Measurements from ENCODE around the gene HES4. TPM values are rescaled to one million over a fixed set of nuclear protein-coding genes. Genes with fewer than 3 reads are reported as not detected.
"Not testable (repeated sequence)": the region's sequence is repeated elsewhere in the genome, so short reads cannot be mapped to it uniquely, and the experiment has no call there.

The HES4 gene
- polyA plus RNA-seq, 5 donors = 4.9 to 17.7 (median 5.7) TPM

DNA sequence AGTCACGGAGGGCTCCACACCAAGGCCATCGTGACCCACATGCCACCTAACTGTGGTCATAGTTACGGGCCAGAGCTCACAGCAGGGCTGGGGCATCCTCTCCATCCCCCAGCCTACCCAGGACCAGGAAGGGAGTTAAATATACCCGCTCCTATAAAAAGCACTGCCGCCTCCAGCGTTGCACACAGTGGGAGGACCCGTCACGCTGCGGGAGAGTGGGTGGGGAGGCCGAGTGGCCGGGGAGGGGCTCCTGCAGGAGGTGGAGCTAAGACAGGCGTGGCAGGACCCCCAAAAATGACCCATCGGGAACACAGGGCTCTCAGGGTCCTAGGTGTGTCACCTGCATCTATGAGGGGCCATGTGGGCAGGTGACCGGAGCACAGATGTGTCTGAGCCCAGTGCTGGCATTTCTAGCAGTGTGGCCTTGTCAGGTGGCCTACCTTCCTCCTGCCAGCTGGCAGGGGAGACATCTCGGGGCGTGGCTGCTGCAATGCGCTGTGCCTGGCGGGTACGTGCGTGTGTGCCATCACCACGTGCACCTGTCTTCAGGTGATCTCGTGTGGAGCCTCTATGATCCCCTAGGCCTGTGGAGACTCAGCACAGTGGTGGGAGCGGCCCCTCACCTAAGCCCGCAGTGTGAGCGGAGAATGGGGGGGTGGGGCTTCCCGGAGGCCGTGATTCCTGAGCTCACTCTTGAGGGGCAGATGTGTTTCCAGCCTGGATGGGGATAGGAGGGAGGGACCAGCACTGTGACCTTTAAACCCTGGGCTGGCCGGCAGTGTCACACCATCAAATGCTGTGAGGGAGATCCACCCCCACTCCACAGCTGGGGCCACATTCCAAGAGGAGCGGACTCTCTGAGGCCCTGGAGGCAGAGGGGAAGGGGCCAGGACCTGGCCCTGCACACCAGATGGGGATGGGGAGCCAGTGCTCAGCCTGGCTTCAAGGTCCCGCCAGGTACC, 37.8 kb upstream of the HES4 start:
- DNase-seq = no peak

GRCh38 chr1:1035291-1035943, 35.5 kb upstream of the HES4 start:
- no peak for DNase-seq

DNA sequence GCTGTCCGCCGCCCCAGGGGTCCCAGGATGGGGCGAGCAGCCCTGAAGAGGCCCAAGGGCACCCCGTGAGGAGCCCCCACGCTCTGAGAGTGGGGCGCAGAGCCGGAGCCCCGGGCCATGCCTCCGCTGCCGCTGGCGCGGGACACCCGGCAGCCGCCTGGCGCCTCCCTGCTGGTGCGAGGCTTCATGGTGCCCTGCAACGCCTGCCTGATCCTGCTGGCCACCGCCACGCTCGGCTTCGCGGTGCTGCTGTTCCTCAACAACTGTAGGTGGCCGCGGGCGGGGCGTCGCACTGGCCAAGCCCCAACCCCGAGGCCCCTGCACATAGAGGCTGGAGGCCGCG, 34.5 kb upstream of the HES4 start:
- DNase-seq = no peak

GRCh38 chr1:1033731-1034438, 34.0 kb upstream of the HES4 start:
- DNase-seq = no peak

DNA sequence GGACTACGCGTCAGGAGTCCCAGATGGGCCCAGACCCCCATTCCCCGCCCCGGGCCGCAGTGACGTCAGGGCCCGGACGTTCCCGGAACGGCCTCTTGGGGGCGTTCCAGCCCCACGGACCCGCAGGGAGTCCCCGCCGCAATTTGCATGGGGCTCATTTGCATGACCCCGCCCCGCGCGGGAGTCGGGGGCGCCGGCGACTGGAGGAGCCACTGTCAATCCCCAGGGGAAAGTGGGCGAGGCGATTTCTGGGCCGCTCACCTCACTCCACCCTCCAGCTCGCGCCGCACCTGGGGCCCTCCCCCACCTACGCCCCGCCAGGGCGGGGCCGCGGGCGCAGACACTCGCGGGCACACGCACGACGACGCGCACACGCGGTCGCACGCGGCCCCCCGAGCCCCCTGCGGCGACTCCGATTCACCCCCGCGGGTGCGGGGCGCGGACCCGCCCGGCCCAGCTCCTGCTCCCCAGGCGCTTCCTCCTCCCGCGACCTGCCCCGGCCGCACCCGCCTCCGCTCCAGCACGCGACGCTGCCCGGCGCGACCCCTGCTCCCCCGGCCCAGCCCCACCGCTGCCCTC, 33.2 kb upstream of the HES4 start:
- peak; percentile 80 to 83 for DNase-seq

DNA sequence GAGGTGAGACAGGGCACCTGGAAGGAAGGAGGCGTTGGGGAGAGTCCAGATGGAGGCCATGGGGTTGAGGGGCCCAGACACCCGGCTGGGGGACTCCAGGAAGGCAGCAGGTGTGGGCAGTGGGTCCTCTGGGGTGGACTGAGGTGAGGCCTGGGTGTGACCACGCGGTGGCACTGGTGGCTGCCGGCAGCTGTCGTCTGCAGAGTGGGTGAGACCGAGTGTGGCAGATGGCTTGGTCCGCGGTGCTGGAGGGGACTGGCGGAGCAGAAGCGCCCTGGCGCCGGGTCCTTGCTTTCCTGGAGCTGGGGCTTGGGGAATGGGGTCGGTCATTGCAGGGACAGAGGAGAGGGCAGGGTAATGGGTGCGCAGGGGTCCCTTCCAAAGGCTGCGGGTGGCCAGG, 32.5 kb upstream of the HES4 start:
- no peak for DNase-seq

- DNase-seq = no peak
Measured at GRCh38 chr1:1031659-1032235, 31.9 kb upstream of the HES4 start.

- DNase-seq = not testable (repeated sequence)
Measured at GRCh38 chr1:1030867-1031658, 31.2 kb upstream of the HES4 start.

DNA sequence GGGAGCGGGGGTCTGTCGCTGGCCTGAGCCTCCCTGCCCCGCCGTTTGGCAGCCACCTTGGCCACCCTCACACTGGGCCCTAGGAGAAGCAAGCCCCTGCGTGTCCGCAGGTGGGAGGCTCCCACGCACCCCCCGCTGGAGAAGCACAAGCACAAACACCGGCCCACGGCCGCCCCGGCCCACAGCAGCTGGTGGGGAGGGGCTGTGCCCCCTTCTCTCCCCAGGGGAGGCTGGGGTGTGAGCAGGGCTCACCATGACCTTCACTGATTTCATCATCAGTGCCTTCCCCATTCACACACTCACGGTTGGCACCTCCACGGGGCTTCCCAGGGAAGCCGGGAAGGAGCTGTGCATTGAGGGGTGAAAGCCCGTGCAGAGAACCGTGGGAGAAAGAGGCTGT, 27.9 kb upstream of the HES4 start:
- no peak for DNase-seq

DNA sequence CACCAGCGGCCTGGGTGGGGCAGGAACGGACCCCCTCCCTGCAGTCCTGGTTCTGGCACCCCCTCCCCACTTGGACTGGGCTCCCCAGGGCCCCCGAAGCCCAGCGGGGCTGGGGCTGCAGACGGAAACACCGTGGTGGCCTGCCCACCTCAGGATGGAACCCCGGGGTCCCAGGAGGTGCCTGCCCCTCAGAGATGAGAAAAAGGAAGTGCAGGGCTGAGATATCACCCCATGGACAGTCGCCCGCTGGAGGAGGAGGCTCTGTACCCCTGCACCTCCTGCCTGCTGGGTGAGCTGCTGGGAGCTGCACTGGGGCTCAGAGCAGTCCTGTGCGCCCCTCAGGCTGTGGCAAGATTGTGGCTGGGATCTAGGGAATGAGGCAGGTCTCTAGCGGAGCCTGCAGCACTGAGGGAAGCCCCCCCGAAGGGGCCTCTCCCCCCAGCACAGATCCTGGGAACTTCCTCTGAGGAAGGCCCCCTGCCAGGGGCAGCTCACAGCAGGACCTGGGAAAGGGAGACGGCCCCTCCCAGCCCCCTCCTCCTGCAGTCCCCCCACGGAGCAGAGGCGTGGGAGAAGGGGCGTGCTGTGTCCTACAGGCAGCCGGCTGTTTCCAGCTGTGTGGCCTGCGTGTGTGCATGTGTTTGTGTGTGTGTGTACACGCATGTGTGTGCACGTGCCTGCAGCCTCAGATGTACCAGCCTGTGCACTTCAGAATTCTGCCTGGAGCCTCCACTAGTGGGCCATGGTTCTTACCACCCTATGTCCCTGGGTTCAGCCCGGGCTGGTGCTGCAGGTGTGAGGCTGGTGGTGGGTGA, 26.9 kb upstream of the HES4 start:
- no peak for DNase-seq

DNA sequence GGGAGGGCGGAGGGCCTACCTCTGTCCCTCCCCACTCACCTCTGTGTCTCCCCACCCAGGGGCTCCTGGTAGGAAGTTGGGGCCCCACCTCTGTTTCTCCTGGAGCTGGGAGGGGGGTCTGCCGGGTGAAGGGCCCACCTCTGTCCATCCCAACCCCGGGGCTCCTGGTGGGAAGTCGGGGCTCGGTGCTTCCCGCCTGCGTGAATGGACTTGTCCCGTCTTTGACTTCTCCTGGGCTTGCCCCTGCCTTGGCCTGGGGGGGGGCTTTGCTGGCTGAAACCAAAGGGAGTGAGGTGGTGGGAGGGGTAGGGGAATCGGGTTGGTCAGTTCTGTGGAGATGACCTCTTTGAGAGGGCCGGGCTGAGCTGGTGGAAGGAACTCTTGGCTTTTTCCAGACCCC, 25.8 kb upstream of the HES4 start:
- DNase-seq = no peak

- DNase-seq = peak; percentile 58 to 64
Measured at GRCh38 chr1:1024771-1025699, 25.1 kb upstream of the HES4 start.

DNA sequence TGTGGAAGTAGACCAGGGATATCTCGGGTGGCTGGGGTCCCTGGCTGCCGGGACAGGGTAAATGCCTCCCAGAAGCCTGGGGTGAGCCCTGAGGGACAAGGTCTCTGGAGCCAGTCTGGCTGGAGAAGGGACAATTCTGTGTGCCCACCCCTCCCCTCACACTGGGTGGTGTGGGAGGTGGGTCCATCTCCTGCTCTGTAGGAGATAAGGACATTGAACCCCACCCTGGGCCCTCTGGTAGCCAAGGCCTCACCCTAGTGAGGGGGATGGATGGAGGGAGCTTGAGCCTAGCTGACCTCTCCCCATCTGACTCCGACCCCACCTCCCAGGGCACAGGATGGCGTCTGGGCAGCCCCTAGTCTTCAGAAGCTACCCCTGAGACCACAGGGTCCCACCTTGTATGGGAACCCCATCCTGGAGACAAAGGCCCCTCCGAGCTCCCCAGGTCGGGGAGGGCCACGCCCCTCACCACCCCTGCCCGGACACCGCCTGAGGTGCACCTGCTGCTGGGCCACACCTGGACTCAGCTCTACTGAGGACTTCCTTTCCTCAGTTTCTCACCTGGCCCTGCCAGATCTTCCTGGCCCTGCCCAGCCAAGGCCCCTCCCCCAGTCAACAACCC, 24.4 kb upstream of the HES4 start:
- no peak for DNase-seq

- DNase-seq = no peak
Measured at GRCh38 chr1:1023700-1024099, 23.8 kb upstream of the HES4 start.

- DNase-seq = no peak
Measured at GRCh38 chr1:1022302-1023009, 22.6 kb upstream of the HES4 start.

DNA sequence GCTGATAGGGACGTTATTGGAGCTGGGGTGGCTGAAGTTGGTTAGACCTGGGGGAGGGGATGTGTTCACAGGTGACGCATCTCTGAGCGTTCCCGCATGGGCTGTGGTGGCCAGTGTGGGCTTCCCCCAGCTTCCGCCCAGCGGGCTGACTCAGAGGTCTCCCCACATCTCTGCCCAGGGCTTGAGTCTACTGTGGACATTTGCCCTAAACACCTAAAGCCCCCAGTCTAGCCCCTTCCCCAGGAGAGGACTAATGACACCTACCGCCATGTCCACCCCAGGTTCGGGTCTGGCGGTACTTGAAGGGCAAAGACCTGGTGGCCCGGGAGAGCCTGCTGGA, 22.0 kb upstream of the HES4 start:
- DNase-seq = no peak

DNA sequence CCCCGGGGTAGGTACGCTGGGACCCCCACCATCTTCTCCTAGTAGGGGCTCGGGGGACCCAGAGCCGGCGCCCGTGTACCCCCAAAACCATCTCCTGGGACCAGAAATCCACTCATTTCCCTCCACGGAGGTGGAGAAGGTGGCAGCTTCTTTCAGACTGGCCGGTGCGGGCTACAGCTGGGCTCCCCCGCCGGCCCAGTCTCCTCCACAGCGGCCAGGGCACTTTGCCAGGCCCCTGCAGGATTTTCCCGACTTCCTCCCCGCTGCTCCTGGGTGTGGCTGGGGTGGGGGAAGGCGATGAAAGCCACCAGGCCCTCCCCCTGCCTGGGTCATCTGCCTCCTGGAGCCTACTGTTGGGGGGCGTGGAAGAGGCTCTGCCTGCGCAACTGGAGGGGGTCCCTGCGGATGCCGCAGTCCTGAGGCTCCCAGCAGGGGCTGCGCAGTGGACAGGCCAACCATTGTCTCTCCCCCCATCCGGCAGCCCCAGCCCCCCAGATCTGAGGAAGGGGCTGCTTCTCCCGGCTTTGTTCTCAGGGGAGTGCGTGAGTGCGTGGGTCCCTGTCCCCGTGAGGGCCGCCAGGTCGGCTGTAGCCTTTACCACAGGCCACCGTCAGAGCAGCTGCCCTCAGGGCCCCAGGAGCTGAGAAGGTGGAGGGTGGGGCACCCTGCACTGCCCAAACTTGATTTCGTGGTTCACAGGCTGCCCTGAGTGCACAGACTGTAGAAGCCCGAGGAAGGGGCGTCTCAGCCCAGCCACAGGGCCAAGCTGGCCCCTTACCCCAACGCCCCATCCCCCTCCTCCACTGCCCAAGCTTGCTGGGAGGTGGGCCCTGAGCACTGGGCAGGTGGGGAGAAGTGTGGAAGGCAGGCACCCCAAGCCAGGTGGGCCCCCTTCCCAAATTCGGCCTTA, 21.4 kb upstream of the HES4 start:
- peak; percentile 73 to 75 for DNase-seq
